OCI-LY3 (cell line): ENCODE measurements around the gene BRCA1.

Experiments used
- CTCF ChIP-seq: fragments of 200-600, 300-600 bp; sonication (generic); IDR thresholded peaks from 2 replicates; pipeline ENCODE4 v1.5.1; 2014; ENCODE audit warnings: antibody characterized with exemption, low read length, low read depth
- EZH2phosphoT487 ChIP-seq: fragments of 200-600 bp; shearing (Covaris generic); IDR thresholded peaks from 2 replicates; pipeline ENCODE4 v1.6.1; 2018; ENCODE audit warnings: antibody characterized with exemption, mixed run types, low read depth

- no peak for TF ChIP-seq CTCF
- no peak for TF ChIP-seq EZH2phosphoT487
Observed at GRCh38 chr17:43069368-43069898, 55.7 kb downstream of the BRCA1 start.
